Body of pancreas (tissue), 4 donors: Measurements from ENCODE around the gene WDR86. TPM values are rescaled to one million over a fixed set of nuclear protein-coding genes. Genes with fewer than 3 reads are reported as not detected.

Source experiments
- ATAC-seq: fragments of 150-250 bp; one replicate; pipeline ENCODE4 v1.9.1; 2016
- DNase-seq, 4 donors: peaks; one replicate each; pipeline ENCODE4 v3.0.0-alpha.2; 2019
- H3K27ac ChIP-seq, 4 donors: fragments of 200-600 bp; sonication (generic); 1 replicate in 3 of 4; 2 replicates in 1 of 4; pipeline versions ENCODE4 v1.5.1 to v1.6.1; 2016 to 2019; ENCODE audit warnings: mild to moderate bottlenecking in 1 of 4, mixed read lengths in 1 of 4, moderate library complexity in 1 of 4
- H3K27me3 ChIP-seq, 2 donors: fragments of 200-600 bp; sonication (generic); one replicate each; pipeline ENCODE4 v1.6.0; 2016; ENCODE audit warnings: mild to moderate bottlenecking in 1 of 2
- H3K36me3 ChIP-seq, 2 donors: fragments of 200-600 bp; sonication (generic); replicated peaks in 1 of 2; 2 replicates each; pipeline ENCODE4 v1.5.1; 2016; ENCODE audit warnings: low read depth in 2 of 2; ENCODE audit not compliant: insufficient read depth in 1 of 2
- H3K4me1 ChIP-seq: fragments of 200-600 bp; sonication (generic); one replicate; pipeline ENCODE4 v1.6.0; 2016
- H3K4me3 ChIP-seq, 2 donors: fragments of 200-600 bp; sonication (generic); 1 replicate in 1 of 2; 2 replicates in 1 of 2; pipeline ENCODE4 v1.5.1; 2016 to 2019
- H3K9me3 ChIP-seq, 3 donors: fragments of 200-600 bp; sonication (generic); 1 replicate in 2 of 3; 2 replicates in 1 of 3; pipeline ENCODE4 v1.5.1; 2016
- CTCF ChIP-seq, 7 experiments: fragments of 450-650 bp in 4 of 7; fragments of 200-600 bp in 3 of 7; sonication (generic) in 3 of 7; IDR thresholded peaks; one replicate each; pipeline ENCODE4 v1.5.1; 2016 to 2019; ENCODE audit warnings: antibody characterized with exemption in 7 of 7
- POLR2A ChIP-seq, 3 donors: fragments of 450-650 bp; IDR thresholded peaks; one replicate each; pipeline ENCODE4 v1.6.1; 2016; ENCODE audit warnings: antibody characterized with exemption in 3 of 3, mild to moderate bottlenecking in 2 of 3
- WGBS, 2 donors: methylation state at CpG; one replicate each; pipeline ENCODE4 v1.1.5; 2017; 5-methylcytosine and 5-hydroxymethylcytosine counted together
- intact Hi-C: fragments of 100-400 bp; cut with DNase I; formaldehyde crosslinking; loops from one replicate; pipeline ENCODE4 v1.15.1; 2023
- total RNA-seq, 2 donors: library from RNA; depleted of rRNA; stranded (reverse); fragments of >200 nt; gene quantifications; one replicate each; pipeline ENCODE4 v1.1.0, GENCODE V29; 2016

The WDR86 gene
- total RNA-seq, 2 donors from 2014 or later: 3.9 to 11.2 TPM

GRCh38 chr7:151399906-151400305 lies 9.9 kb downstream of the WDR86 start:
- H3K4me3 ChIP-seq: no peak overlapping the region
- no peak overlapping the region for H3K27ac ChIP-seq
- H3K4me1 ChIP-seq: no peaks in the 10 kb centered on the region
- H3K36me3 ChIP-seq: no peaks in the 10 kb centered on the region
- no peak for TF ChIP-seq CTCF (IDR thresholded peaks at IDR 0.05)
- no peak for TF ChIP-seq POLR2A (IDR thresholded peaks at IDR 0.05)
- no peak for ATAC-seq
- H3K27me3 ChIP-seq: no peaks in the 10 kb centered on the region
- whole genome bisulfite sequencing, 2 donors: 76 to 86% methylated on average over 11 to 14 of the region's 14 CpGs
- intact Hi-C loops: no loop called here
- H3K9me3 ChIP-seq: no peaks in the 10 kb centered on the region
- no peak for DNase-seq

- Histone ChIP-seq H3K27me3 (no peaks in the 10 kb centered on the region), H3K36me3 (no peaks in the 10 kb centered on the region), H3K4me3 (no peak overlapping the region), H3K9me3 (no peaks in the 10 kb centered on the region), H3K27ac (no peak overlapping the region), H3K4me1 (no peaks in the 10 kb centered on the region)
- TF ChIP-seq POLR2A (IDR thresholded peaks at IDR 0.05) (no peak), CTCF (IDR thresholded peaks at IDR 0.05) (no peak)
- DNase-seq (no peak), ATAC-seq (no peak)
- intact Hi-C loops: no loop called here
- 87% methylated on average over 7 of the region's 7 CpGs; no CpG with 5 or more reads in 1 of the 2 donors for WGBS, 2 donors
Measured at GRCh38 chr7:151399305-151399601, 10.6 kb downstream of the WDR86 start.

- TF ChIP-seq CTCF (IDR thresholded peaks at IDR 0.05): no peak
- TF ChIP-seq POLR2A (IDR thresholded peaks at IDR 0.05): no peak
- no peak overlapping the region for H3K4me3 ChIP-seq
- H3K36me3 ChIP-seq: no peaks in the 10 kb centered on the region
- intact Hi-C loops: no loop called here
- no peak overlapping the region for H3K27ac ChIP-seq
- H3K9me3 ChIP-seq: no peaks in the 10 kb centered on the region
- H3K27me3 ChIP-seq: no peaks in the 10 kb centered on the region
- no peak for ATAC-seq
- DNase-seq: no peak
- no peaks in the 10 kb centered on the region for H3K4me1 ChIP-seq
- WGBS, 2 donors: 86 to 91% methylated on average over 19 of the region's 19 CpGs
Measured at GRCh38 chr7:151398446-151399304, 11.2 kb downstream of the WDR86 start.

GRCh38 chr7:151397026-151397425 lies 12.8 kb downstream of the WDR86 start:
- no peak overlapping the region for H3K4me3 ChIP-seq
- WGBS, 2 donors: 79 to 86% methylated on average over 6 to 13 of the region's 13 CpGs
- H3K4me1 ChIP-seq: no peaks in the 10 kb centered on the region
- no peak for ATAC-seq
- no peaks in the 10 kb centered on the region for H3K36me3 ChIP-seq
- no peaks in the 10 kb centered on the region for H3K9me3 ChIP-seq
- H3K27me3 ChIP-seq: no peaks in the 10 kb centered on the region
- intact Hi-C loops: no loop called here
- H3K27ac ChIP-seq: no peak overlapping the region
- TF ChIP-seq POLR2A (IDR thresholded peaks at IDR 0.05) (no peak), CTCF (IDR thresholded peaks at IDR 0.05) (no peak)
- no peak for DNase-seq
